ENCODE measurements around the gene COQ8B. TPM values are rescaled to one million over a fixed set of nuclear protein-coding genes. Genes with fewer than 3 reads are reported as not detected.

Gene COQ8B
- total RNA-seq, 2 experiments from 2014 or later = 23.4 to 33.5 TPM

DNA sequence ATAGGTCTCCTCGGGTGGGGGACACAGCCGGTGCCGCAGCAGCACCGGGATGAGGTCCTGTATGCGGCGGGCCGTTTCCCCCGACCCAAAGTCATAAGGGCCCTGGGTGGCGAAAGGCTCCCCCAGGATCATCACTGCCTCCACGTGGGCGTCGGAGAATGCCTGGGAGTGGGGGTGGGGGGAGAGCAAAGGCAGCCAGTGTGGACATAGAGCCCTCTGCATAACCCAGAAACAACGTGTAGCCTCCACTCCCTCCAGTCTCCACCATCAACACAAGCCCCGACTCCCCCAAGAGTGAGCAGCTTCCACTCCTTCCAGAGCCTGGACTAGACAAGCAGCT is 24.5 kb downstream of the COQ8B start:
- no peaks in the 10 kb centered on the region for H3K36me3 Mint-ChIP-seq (ENCODE audit: low read depth)
- CTCF ChIA-PET = no interaction called here
- H3K4me3 Mint-ChIP-seq = no peak overlapping the region
- DNase-seq = no peak
- H3K9me3 Mint-ChIP-seq = no peaks in the 10 kb centered on the region
- POLR2A ChIA-PET = no interaction called here
- no peaks in the 10 kb centered on the region for H3K27me3 Mint-ChIP-seq
- peaks cover 3% of the 10 kb centered on the region for H3K4me1 Mint-ChIP-seq
- no peak overlapping the region for H3K27ac Mint-ChIP-seq

DNA sequence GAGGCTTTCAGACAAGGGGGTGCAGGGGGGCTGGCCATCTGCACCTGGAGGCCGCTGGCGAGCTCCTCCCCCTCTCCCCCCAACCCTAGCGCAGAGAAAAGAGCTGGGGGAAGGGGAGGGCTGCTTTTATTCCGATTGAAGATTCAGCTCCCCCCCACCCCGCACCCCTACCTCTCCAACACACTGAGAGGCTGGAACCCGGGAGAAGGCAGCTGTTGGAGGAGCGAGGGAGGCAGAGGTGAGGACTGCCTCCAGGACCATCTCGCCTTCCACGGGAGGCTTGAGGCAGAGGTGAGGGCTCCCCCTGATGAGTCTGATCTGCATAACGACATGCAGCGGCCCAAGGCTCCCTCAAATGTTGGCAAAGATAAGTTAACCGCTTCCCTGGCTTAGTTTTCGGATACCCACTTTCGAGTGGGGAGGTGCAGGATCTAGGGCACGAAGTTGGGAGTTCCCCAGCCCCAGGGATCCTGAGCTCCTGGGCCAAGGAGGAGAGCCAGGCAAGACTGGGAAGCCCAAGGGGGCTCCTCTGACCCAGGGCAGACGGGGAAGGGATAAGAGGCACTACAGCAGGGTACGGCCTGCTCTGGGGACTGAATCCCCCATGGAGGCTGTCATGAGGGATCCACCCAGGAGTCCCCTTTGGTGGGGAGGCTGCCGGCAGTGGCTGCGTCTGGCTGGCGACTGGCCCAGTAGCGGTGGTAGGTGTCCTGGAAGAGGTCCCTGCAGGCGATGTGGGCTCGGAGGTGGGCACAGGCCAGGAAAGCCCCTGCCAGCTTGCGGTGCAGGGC is 25.1 kb downstream of the COQ8B start:
- Mint-ChIP-seq H3K4me3 (peak overlapping the region; percentile 83), H3K4me1 (peaks cover 3% of the 10 kb centered on the region), H3K27ac (peak overlapping the region; percentile 28), H3K36me3 (ENCODE audit: low read depth) (no peaks in the 10 kb centered on the region), H3K9me3 (no peaks in the 10 kb centered on the region), H3K27me3 (no peaks in the 10 kb centered on the region)
- DNase-seq = no peak
- ChIA-PET POLR2A (interaction anchor here (0.6 kb wide), 1 partner anchor 25 kb away, joined by 3 read pairs; the partner anchor contains the start of gene ITPKC), CTCF (interaction anchor here (0.6 to 0.7 kb wide), 2 partner anchors 25 to 32 kb away, joined by 3 to 4 read pairs; partner anchors contain the start of genes COQ8B and ITPKC)

DNA sequence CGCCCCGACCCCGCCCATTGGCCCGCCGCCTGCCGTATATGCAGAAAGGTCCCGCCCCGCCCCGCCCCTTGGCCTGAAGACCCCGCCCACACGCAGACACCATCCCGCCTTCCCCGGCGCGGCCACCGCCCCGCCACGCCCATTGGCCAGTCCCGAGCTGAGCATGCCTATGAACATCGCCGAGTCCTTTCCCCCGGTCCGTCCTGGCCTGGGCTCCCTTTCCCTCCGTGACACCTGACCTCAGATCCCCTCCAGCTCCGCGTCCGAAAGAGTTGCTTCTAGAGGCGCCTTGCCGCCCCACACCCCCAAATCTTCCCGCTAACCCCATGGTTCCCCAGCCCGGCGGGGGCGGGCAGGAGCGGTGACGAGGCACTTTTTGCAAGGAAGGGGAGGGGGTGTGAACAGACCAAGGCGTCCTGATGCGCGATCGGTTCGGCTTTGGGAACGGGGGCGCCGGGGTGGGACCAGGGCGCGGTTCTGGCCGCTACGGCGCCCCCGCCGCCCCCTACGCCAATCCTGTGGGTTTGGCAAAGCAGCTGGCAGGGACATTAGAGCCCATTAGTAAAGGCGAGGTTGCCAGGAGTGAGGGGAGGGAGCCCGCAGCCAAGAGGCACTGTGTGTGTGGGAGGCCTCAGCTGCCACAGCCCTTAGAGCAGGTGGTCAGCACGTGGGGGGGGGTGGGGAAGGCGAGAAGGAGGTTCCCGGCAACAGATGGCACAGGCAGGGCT is 25.8 kb downstream of the COQ8B start:
- DNase-seq = peak; percentile 90
- H3K27ac Mint-ChIP-seq = peak overlapping the region; percentile 94
- H3K36me3 Mint-ChIP-seq (ENCODE audit: low read depth) = no peaks in the 10 kb centered on the region
- no peaks in the 10 kb centered on the region for H3K27me3 Mint-ChIP-seq
- peak overlapping the region; percentile 83 for H3K4me3 Mint-ChIP-seq
- CTCF ChIA-PET = interaction anchor here (0.6 to 0.9 kb wide), 3 partner anchors 26 to 56 kb away, joined by 3 to 4 read pairs (median 3); partner anchors contain the start of genes COQ8B and ITPKC
- no peaks in the 10 kb centered on the region for H3K9me3 Mint-ChIP-seq
- peaks cover 3% of the 10 kb centered on the region for H3K4me1 Mint-ChIP-seq
- POLR2A ChIA-PET = interaction anchor here (0.6 kb wide), 1 partner anchor 26 kb away, joined by 3 read pairs; the partner anchor contains the start of gene ITPKC

DNA sequence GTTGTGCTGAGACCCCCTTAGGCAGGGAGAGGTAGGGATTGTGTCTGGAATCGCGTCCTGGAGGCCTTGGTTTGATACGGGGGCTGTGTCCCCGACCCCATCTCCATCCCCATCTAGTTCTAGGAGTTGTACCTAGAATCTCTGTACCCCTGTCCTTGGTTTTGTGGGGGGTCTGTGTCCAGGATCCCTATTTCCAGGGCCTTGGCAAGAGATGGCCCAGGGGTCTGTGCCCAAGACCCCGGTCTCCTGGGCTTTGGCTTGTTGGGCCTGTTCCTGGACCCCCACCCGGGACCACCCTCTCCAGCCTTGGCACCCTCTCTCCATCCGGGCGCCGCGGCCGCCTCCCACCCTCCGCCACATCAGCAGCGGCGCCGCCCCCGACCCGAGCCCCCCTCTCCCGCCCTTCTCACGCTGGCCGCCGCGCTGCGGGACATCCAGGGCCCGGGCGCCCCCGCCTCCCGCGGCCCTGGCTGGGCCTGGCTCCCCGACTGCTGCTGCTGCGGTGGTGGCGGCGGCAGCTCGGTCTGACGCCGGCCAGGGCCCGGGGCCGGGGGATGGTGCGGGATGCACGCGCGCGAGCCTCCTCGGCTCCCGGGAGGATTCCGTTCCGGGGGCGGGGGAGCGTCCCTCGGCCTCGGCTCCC is 26.5 kb downstream of the COQ8B start, which contains the start of gene NUMBL:
Gene NUMBL (minus strand): TSS at position 602 of the 643 bp plus-strand sequence. CDS start 168 bp downstream, at position 434.
- H3K27ac Mint-ChIP-seq = peak within 1 kb of the TSS; percentile 94
- ChIA-PET CTCF (interaction anchor here (0.9 kb wide), 1 partner anchor 55 kb away, joined by 3 read pairs; no protein-coding TSS in a partner anchor), POLR2A (no interaction called here)
- no peaks in the 10 kb centered on the region for H3K9me3 Mint-ChIP-seq
- DNase-seq = no peak
- peaks cover 1% of the 10 kb centered on the region for H3K36me3 Mint-ChIP-seq (ENCODE audit: low read depth)
- no peaks in the 10 kb centered on the region for H3K27me3 Mint-ChIP-seq
- peaks cover 3% of the 10 kb centered on the region for H3K4me1 Mint-ChIP-seq
- H3K4me3 Mint-ChIP-seq = peak within 1 kb of the TSS; percentile 83

DNA sequence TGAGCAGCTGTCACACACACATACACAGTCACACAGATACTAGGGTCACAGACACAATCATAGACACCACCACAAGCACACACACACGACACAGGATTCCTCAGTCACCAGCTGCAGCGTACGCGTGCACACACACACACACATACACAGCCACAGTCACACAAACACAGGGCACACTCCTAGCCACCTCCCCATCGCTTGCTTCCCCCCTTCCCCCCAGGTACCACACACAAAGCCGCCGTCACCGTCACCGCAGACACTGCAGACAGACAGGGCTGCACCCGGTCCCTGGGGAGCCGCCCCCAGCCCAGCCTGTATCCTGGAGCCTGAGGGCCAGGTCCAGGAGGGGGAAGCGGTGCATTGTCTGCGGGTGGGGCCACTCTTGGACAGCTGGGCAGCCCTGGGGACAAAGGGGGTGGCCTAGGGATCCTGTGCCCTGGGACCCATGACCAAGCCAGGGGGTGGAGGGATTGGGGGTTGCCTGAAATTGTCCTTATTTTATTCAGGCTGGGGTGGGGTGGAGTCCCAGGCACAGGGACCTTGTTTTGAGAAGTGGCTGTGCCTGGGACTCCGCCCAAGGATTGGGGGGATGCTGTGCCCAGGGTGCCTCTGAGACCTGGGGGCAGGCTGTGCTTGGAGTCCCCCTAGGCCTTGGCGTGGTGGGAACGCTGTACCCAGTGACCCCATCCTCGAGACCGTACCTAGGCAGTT is 27.2 kb downstream of the COQ8B start:
- no peak overlapping the region for H3K4me3 Mint-ChIP-seq
- CTCF ChIA-PET = no interaction called here
- no peak overlapping the region for H3K27ac Mint-ChIP-seq

DNA sequence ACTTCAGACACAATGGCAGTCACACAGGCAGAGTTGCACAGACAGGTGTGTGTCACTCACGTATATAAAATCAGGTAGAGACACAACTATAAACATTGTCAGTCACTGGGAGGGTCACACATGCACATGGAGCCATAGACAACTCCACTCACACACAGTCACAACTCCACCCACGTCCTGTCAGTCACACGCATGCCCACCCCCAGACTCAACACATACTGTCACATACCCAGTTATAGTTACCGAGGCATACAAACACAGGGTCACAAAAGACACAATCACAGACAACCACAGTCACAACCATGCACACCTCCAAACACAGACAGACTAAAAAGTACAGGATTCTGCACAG is 27.7 kb downstream of the COQ8B start:
- no peaks in the 10 kb centered on the region for H3K9me3 Mint-ChIP-seq
- H3K27me3 Mint-ChIP-seq = no peaks in the 10 kb centered on the region
- DNase-seq = no peak
- CTCF ChIA-PET = no interaction called here
- peaks cover 1% of the 10 kb centered on the region for H3K36me3 Mint-ChIP-seq (ENCODE audit: low read depth)
- H3K4me3 Mint-ChIP-seq = no peak overlapping the region
- H3K27ac Mint-ChIP-seq = no peak overlapping the region
- peaks cover 3% of the 10 kb centered on the region for H3K4me1 Mint-ChIP-seq
- POLR2A ChIA-PET = no interaction called here

More for the DNA sequence above, 27.2 kb downstream of the COQ8B start:
- POLR2A ChIA-PET = no interaction called here
- DNase-seq = peak; percentile 16
- peaks cover 1% of the 10 kb centered on the region for H3K36me3 Mint-ChIP-seq (ENCODE audit: low read depth)
- H3K9me3 Mint-ChIP-seq = no peaks in the 10 kb centered on the region
- peaks cover 3% of the 10 kb centered on the region for H3K4me1 Mint-ChIP-seq
- no peaks in the 10 kb centered on the region for H3K27me3 Mint-ChIP-seq

DNA sequence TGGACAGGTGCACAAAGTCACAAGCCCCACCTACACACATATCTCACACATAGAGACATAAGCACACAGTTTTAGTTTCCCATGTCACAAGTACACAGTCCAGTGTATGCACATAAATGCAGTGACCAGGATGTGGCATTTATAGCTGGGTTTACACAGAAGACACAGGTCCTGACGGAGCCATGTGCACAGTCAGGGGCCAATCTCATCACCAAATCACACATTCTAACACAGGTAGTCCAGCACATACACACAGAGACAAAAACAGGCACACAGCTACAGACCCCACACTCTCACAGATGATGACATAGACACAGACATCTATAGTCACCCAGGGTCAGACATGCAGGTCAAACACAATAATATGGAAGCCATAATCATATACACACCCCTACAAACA is 28.4 kb downstream of the COQ8B start:
- Mint-ChIP-seq H3K27ac (no peak overlapping the region), H3K4me1 (peaks cover 3% of the 10 kb centered on the region), H3K4me3 (no peak overlapping the region), H3K9me3 (no peaks in the 10 kb centered on the region), H3K27me3 (no peaks in the 10 kb centered on the region), H3K36me3 (ENCODE audit: low read depth) (peaks cover 1% of the 10 kb centered on the region)
- ChIA-PET CTCF (no interaction called here), POLR2A (no interaction called here)
- DNase-seq = no peak

DNA sequence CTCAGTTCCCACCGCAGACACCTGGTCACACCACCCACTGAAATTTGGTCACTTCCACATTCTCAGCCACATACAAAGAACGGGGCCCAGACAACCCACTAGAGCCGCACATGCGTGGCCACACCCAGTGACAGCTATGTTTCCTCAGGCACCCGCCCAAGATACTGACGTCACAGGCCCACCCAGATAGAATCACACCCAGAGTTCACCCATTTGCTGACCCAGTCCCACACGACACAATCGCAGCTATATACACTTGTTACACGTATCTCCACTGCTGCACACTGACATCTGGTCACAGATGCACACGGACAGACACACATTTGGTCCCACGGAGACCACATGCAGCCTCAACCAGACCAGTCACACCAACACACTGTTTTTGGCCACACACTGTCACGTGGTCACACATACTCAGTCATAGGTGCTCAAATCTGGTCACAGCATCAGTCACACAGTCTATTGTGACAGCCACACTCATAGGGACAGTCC is 29.1 kb downstream of the COQ8B start:
- Mint-ChIP-seq H3K4me3 (no peak overlapping the region), H3K36me3 (ENCODE audit: low read depth) (peaks cover 1% of the 10 kb centered on the region), H3K27me3 (no peaks in the 10 kb centered on the region), H3K9me3 (no peaks in the 10 kb centered on the region), H3K27ac (no peak overlapping the region), H3K4me1 (peaks cover 3% of the 10 kb centered on the region)
- no peak for DNase-seq
- ChIA-PET CTCF (no interaction called here), POLR2A (no interaction called here)

DNA sequence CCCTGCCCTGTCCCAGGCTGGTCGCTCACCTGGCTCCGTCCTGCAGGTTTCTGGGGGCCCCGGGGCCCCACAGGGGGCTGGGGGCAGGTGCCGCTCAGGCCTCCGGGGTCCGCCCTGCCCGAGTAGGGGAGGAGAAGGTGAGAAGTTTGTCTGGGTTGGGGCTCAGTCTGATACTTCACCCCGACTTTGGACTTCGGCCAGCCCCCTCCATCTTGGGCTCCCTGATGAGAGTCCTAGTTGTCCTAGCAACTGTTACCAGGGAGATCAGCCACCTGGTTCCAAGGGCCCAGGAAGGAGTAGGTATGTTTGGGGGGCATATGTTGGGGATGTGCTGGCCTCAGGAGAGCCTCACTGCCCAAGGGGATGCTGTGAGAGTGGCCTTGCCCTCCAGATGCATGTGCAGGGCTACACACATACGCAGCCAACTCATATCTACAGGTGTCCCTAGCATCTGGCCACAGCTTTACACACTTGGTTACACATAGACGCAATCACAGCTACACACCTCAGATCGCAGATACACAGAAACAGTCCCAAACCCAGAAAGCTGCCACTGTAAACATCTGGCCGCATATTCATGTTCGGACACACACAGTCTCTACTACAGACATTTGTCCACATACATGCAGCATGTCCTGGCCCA is 29.7 kb downstream of the COQ8B start:
- ChIA-PET POLR2A (no interaction called here), CTCF (no interaction called here)
- H3K36me3 Mint-ChIP-seq (ENCODE audit: low read depth) = peaks cover 1% of the 10 kb centered on the region
- H3K4me3 Mint-ChIP-seq = no peak overlapping the region
- H3K27me3 Mint-ChIP-seq = no peaks in the 10 kb centered on the region
- no peak for DNase-seq
- H3K27ac Mint-ChIP-seq = no peak overlapping the region
- no peaks in the 10 kb centered on the region for H3K9me3 Mint-ChIP-seq
- peaks cover 3% of the 10 kb centered on the region for H3K4me1 Mint-ChIP-seq

DNA sequence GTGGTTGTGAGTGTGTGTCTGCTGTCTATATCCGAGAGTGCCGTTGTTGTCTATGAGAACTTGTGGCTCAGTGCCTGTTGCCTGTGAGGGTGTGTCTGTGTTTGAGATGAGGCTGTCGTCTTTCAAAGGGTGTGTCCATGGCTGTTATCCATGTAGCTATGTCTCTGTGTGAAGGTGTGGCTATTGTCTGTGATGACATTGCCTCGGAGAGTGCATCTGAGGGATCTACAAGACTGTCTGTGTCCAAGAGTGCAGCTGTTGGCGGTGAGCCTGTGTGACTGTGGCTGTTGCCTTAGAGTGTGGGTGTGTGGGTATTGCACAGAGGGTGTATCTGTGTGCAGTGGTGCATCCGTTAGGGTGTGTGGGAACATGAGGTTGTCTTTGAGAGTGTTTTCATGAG is 31.1 kb downstream of the COQ8B start:
- no peak overlapping the region for H3K27ac Mint-ChIP-seq
- peaks cover 4% of the 10 kb centered on the region for H3K36me3 Mint-ChIP-seq (ENCODE audit: low read depth)
- H3K27me3 Mint-ChIP-seq = no peaks in the 10 kb centered on the region
- no peaks in the 10 kb centered on the region for H3K4me1 Mint-ChIP-seq
- H3K9me3 Mint-ChIP-seq = no peaks in the 10 kb centered on the region
- H3K4me3 Mint-ChIP-seq = no peak overlapping the region
- CTCF ChIA-PET = interaction anchor here (0.6 kb wide), 1 partner anchor 67 kb away, joined by 3 read pairs; no protein-coding TSS in a partner anchor
- DNase-seq = no peak
- POLR2A ChIA-PET = no interaction called here

DNA sequence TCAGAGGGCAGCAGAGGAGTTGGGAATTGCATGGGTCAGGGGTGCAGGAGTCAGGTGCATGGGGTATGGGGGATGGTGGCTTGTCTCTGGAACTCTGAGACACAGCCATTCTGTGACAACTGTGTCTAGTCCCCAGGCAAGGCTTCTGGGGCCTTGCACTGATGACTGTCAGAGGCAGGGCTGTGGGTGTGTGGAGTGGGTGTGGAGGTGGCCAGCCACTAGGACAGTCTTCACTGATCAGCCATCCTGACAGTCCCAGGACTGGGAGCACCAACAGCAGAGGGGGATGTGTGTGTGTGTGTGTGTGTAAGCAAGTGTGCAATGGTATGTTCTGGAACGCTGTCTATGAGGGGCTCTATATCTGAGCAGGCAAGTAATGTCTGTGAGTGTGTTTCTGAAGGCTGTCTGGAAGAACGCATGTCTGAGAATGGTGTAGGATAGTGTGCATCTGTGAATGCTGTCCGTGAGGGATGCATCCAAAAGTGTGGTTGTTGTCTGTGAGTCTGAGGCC is 31.6 kb downstream of the COQ8B start:
- ChIA-PET POLR2A (no interaction called here), CTCF (no interaction called here)
- no peak for DNase-seq
- no peak overlapping the region for H3K27ac Mint-ChIP-seq
- no peaks in the 10 kb centered on the region for H3K27me3 Mint-ChIP-seq
- peaks cover 4% of the 10 kb centered on the region for H3K36me3 Mint-ChIP-seq (ENCODE audit: low read depth)
- no peaks in the 10 kb centered on the region for H3K4me1 Mint-ChIP-seq
- H3K9me3 Mint-ChIP-seq = no peaks in the 10 kb centered on the region
- H3K4me3 Mint-ChIP-seq = no peak overlapping the region

DNA sequence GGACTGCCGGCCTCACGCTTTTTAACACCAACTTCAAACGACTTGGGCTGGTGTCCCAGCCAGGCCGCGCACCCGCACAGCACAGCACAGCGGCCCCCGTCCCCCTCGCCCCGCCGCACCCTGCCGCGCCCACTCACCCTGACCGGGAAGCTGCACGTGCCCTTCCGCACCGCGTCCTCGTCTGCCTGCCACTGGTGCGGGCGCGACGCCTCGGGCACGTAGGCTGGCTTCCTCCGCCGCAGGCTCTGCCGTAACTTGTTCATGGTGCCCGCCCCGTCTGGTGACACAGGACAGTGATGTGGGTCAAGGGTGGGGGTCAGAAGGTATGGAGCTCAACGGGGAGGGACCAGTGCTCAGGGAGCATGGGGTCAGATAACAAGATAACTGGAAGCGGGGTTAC is 32.4 kb downstream of the COQ8B start:
- H3K4me3 Mint-ChIP-seq = no peak overlapping the region
- POLR2A ChIA-PET = no interaction called here
- no peaks in the 10 kb centered on the region for H3K27me3 Mint-ChIP-seq
- H3K9me3 Mint-ChIP-seq = no peaks in the 10 kb centered on the region
- no peaks in the 10 kb centered on the region for H3K4me1 Mint-ChIP-seq
- DNase-seq = no peak
- H3K36me3 Mint-ChIP-seq (ENCODE audit: low read depth) = peaks cover 4% of the 10 kb centered on the region
- no peak overlapping the region for H3K27ac Mint-ChIP-seq
- CTCF ChIA-PET = no interaction called here

Measured in activated CD4-positive, alpha-beta T cell treated with anti-CD3 and anti-CD28 coated beads, Interleukin-2, amount 10 ng/mL, durations not matched to agents 7 days and 5 days (primary cell).